Measurements from ENCODE around the gene MMP20.

MMP20 gene

GRCh38 chr11:102553835-102554282, 71.3 kb downstream of the MMP20 start:
- no peak for DNase-seq (ENCODE audit: low read depth)

- no peak for DNase-seq (ENCODE audit: low read depth)
Observed at GRCh38 chr11:102552447-102553194, 72.5 kb downstream of the MMP20 start.

- DNase-seq (ENCODE audit: low read depth), result no peak
Observed at GRCh38 chr11:102552020-102552419, 73.1 kb downstream of the MMP20 start.

- no peak for DNase-seq (ENCODE audit: low read depth)
Observed at GRCh38 chr11:102551169-102551781, 73.9 kb downstream of the MMP20 start.

GRCh38 chr11:102546923-102547471, 78.1 kb downstream of the MMP20 start:
- DNase-seq (ENCODE audit: low read depth), result no peak

- no peak for DNase-seq (ENCODE audit: low read depth)
Observed at GRCh38 chr11:102546427-102546826, 78.7 kb downstream of the MMP20 start.

- DNase-seq (ENCODE audit: low read depth), result no peak
Observed at GRCh38 chr11:102545701-102546100, 79.4 kb downstream of the MMP20 start.

GRCh38 chr11:102544594-102544993, 80.5 kb downstream of the MMP20 start:
- no peak for DNase-seq (ENCODE audit: low read depth)

GRCh38 chr11:102539567-102539966, 85.6 kb downstream of the MMP20 start:
- DNase-seq (ENCODE audit: low read depth), result no peak

- DNase-seq (ENCODE audit: low read depth), result no peak
Observed at GRCh38 chr11:102538932-102539331, 86.2 kb downstream of the MMP20 start.

GRCh38 chr11:102534261-102534872, 90.8 kb downstream of the MMP20 start:
- DNase-seq (ENCODE audit: low read depth), result no peak

- no peak for DNase-seq (ENCODE audit: low read depth)
Observed at GRCh38 chr11:102530558-102530957, 94.6 kb downstream of the MMP20 start, which contains the start of gene MMP7. Gene MMP7, minus strand, starts transcription at chr11:102530747. Its CDS starts 47 bp downstream, at chr11:102530700.

GRCh38 chr11:102528618-102529017, 96.5 kb downstream of the MMP20 start:
- no peak for DNase-seq (ENCODE audit: low read depth)

GRCh38 chr11:102527684-102528083, 97.4 kb downstream of the MMP20 start:
- no peak for DNase-seq (ENCODE audit: low read depth)

- DNase-seq (ENCODE audit: low read depth), result no peak
Observed at GRCh38 chr11:102527041-102527440, 98.1 kb downstream of the MMP20 start.
